HG03280 (cell line): Measurements from ENCODE around the gene LENG9.

Experiments
- ATAC-seq: cut with Tn5 transposase; IDR thresholded peaks from one replicate; pipeline ENCODE4 v1.9.1; 2021; ENCODE audit warnings: mild to moderate bottlenecking, moderate library complexity; ENCODE audit not compliant: unreplicated experiment

Gene LENG9

DNA sequence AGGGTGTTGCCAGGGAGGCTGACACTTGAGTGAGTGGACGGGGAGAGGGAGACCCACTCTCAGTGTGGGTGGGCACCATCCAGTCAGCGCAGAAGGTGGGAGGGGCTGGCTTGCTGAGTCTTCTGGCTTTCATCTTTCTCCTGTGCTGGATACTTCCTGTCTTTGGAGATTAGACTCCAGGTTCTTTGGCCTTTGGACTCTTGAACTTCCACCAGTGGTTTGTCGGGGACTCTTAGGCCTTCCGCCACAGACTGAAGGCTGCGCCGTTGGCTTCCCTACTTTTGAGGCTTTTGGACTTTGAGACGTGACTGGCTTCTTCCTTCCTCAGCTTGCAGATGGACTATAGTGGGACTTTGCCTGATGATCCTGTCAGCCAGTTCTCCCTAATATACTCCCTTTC lies 18.8 kb downstream of the LENG9 start:
- no peak for ATAC-seq

DNA sequence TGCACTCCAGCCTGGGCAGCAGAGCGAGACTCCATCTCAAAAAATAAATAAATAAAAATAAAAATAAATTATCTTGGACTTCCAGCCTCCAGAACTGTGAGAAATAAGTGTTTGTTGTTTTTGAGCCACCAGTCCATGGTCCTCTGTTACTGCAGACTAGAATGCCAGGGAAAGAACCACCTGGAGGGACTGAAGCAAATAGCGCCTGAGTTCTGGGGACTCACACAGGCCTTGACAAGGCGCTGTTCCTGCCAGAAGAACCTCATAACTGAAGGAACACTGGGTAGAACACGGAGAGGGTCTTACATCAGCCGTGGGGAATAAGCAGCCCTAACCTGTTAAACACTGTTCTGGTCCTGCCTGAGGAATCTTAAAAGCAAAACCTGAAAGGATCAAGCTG lies 22.9 kb downstream of the LENG9 start:
- ATAC-seq: no peak

DNA sequence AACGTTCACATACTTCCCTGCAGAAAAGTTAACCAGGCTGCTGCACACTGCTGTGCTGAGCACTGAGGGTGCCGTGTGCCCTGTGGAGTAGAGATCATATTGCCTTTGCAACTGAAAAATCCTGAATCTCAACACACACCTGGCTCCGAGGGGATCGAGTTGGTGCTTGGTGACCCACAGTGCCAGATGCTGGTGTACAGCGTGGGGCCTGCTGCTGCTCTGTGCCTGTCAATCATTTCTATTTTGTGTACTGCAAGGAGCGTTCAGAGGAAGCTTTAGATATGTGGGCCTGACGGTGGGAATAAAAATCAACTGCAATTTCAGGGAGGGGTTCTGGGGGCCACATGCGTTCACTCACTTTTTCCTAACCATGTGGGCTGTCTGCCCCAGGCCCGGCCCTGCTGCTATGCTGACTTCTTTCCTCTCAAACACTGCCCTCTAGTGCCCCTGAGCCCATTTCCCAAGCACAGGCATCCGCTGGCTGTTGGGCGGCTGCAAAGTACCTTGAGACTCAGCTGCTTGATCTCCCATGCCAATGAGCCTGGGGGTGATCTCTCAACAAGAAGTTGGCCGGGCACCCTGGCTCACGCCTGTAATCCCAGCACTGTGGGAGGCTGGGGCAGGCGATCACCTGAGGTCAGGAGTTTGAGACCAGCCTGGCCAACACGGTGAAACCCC lies 24.3 kb downstream of the LENG9 start:
- ATAC-seq: no peak

DNA sequence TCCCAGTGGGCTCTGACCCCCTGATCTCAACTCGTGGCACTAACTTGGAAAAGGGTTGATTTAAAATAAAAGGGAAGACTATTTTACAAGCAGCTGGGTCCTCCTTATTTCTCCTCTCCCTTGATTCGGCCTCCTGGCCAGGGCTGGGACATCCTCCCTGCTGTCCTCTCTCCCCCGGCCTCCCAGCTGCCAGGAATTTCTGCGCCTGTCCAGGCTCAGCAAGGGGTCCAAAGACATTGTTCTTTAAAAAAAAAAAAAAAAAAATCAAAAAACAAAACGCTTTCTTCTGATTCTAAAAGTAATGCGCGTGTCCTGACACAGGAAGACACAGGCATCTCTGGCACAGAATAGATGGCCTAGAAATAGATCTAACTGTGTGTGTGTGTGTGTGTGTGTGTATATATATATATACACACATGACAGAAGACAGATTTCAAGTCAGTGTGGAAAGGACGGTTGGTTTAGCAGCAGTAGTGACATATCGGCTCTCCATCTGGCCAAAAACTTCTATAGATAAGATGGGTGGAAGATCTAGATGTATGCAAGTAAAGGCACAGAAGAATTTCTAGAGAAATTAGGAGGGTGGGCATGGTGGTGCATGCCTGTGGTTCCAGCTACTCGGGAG lies 26.8 kb downstream of the LENG9 start:
- ATAC-seq: no peak

DNA sequence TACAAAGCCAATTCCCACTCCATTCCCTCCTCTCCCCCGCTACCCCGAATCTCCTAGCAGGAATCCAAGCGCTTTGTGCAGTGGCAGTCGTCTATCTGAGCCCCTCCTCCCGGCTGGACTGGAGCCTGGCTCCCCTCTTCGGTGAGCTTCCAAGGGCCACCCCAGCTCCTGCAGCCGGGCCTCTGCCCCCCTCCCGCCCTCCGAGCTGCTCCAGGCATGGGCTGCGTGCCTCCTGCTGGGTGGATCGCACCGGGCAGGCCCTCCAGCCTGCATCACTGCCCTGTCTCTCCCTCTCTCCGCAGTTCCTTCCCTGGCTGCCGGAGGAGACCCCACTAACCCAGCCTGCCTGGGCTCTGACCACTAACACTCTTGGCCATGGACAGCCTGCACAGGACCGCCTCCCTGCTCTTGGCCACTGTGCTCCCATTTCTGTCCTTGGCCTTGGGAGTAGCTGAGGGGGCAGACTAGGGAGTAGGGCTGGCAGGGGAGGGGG lies 27.5 kb downstream of the LENG9 start:
- no peak for ATAC-seq

DNA sequence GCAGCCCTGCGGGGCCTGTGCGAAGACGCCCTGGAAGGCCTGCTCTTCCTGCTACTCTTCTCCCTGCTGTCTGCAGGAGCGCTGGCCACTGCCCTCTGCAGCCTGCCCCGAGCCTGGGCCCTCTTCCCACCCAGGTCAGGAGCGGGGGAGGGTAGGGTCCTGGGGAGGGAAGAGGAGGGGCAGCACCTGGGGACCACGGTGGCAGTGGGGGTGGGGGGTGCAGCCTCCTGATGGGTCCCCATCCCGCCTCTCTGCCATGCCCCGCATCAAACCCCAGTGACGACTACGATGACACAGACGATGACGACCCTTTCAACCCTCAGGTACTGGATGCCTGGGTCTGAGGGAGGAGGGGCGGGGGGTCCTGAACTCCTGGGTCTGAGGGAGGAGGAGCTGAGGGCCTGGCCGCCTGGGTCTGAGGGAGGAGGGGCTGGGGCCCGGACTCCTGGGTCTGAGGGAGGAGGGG lies 28.0 kb downstream of the LENG9 start:
- ATAC-seq: no peak

DNA sequence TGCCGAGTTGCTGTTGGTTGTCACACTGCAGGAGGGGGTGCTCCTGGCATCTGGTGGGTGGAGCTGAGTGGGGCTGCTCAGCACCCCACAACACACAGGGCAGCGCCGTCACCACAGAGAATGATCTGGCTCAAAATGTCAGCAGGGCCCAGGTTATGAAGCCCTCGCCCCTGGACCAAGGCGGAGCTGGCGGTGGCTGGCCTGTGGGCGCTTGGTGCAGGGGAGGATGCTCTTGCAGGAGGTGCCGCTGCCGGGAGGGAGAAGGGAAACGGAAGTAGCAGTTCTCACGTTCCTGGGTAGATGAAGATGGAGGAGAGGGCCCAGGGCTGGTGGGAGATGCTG lies 28.7 kb downstream of the LENG9 start:
- ATAC-seq: no peak

DNA sequence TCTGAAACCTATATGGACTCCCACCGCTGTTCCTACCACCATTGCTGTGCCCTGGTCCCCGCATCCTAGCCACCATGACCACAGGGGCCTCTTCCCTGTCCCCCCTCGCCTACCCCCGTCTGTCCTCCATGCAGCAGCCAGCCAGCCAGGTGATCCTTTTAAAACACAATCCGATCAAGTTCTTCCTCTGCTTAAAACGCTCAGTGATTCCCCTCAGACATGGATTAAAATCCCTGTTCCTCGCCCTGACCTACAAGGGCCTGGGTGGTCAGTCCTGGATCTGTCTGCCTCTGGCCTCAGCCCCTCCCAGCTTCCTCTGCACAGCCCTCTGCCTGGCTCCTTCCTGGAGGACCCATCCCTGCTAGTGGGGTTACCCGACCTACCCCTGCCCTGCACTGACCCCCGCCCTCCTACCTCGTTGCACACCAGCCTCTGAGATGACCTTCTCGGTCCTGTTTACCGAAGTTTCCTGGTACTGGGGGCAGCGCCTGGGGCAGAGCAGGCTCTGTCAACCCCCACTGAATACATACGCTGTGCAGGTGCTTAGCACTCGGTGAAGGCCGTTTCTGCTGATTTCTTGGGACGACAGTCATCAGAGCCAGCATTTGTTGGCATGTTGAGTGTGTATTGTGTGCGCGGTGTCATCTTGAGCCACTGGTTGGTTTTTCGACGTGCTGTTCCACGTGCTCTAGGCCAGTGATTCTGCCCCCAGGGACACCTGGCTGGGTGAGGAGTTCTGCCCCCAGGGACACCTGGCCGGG lies 29.3 kb downstream of the LENG9 start:
- ATAC-seq: no peak

DNA sequence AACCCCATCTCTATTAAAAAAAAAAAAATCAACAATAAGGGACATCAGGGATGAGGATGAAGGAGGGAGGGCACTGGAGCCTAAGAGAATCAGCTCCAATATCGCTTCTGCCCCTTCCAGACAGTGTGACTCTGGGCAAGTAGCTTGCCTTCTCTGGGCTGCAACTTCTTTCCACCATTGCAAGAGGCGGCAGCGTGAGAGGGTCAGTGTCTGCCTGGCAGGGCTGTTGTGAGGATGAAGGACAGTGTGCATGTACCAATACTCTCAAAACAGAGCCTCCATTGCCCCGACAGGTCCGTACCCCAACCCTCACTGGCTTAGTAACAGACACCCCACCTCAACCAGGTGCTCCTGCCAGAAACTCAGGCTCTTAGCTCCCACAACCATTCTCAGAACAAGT lies 29.9 kb downstream of the LENG9 start:
- no peak for ATAC-seq

DNA sequence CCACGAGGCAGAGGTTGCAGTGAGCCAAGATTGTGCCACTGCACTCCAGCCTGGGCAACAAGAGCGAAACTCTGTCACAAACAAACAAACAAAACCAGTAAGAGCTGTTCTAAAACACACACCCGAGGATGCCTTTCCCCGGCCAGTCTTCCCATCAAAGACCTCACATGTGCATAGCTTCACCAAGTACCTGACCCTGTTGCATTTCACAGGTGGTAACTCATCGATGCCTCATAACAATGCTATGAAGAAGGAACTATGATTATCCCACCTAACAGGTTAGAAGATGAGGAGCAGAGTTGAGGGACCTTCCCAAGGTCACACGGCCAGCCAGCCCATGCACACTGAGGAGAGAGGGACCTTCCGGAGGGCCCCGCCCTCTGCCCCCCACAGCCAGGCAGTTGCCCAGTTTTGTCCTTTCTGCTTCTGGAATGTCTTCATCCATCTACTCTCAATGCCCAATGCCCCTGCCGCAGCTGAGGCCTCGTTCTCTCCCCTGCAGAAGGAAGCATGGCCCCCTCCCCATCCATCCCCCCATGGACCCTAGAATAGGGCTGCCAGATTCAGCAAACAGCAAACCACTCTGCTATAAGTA lies 31.3 kb downstream of the LENG9 start:
- ATAC-seq: no peak

DNA sequence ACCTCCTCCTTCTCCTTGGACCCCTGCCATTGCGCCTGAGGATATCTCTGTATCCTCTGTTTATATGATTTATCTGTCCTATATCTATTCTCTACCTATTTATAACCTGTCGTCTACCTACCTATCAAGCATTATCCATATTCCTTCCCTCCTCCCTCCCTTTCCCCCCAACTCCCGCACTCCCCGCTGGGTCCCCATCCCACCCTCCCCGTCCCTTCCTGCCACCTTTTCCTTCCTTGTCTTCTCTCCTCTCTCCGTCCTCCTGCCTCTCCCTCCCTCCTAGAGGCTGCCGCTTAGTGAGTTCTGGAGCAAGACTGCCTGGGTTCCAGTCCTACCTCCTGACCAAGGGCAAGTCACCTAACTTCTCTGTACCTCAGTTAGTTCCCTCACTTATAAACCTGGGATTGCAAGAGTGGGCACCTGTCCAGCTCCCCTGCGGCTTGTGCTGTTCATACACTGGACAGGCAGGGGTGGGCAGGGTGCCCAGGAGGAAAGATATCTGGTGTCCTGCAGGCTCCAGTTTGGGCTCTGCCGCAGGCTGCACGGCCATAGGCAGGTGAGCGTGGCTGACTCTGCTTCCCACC lies 32.2 kb downstream of the LENG9 start:
- no peak for ATAC-seq

DNA sequence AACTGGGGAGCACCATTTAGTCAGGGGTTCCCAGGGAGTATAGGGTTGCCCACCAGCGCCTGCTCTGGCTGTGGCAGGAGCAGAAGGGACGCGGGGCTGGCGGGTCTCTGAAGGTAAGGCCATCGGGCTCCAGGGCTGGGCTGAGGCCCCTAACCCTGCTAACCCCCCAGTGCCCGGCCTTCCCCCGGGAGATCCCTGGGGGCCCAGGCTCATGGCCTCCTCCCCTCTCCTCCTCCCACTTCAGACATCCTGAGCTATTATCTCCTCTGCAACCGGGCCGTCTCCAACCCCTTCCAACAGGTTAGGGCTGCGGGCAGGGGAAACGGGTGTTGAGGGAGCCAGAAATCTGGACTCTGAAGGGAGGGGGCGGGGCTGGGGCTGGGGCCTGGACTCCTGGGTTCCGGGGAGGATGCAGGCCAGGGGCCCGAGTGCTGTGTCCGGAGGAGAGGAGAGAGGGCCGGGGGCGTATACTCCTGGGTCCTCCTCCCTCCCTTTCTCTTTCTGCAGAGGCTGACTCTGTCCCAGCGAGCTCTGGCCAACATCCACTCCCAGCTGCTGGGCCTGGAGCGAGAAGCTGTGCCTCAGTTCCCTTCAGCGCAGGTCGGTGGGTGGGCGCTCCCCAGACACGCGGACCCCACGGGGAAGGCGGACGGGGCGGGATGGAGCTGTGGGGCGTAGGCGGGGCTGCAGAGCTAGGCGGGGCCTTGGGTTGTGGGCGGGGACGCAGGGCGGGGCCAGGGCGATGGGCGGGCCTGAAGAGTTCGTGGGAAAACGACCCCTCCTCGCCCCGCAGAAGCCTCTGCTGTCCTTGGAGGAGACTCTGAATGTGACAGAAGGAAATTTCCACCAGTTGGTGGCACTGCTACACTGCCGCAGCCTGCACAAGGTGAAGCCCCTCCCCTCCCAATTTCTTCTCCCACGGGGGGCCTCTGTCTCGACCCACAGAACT lies 33.0 kb downstream of the LENG9 start:
- no peak for ATAC-seq

DNA sequence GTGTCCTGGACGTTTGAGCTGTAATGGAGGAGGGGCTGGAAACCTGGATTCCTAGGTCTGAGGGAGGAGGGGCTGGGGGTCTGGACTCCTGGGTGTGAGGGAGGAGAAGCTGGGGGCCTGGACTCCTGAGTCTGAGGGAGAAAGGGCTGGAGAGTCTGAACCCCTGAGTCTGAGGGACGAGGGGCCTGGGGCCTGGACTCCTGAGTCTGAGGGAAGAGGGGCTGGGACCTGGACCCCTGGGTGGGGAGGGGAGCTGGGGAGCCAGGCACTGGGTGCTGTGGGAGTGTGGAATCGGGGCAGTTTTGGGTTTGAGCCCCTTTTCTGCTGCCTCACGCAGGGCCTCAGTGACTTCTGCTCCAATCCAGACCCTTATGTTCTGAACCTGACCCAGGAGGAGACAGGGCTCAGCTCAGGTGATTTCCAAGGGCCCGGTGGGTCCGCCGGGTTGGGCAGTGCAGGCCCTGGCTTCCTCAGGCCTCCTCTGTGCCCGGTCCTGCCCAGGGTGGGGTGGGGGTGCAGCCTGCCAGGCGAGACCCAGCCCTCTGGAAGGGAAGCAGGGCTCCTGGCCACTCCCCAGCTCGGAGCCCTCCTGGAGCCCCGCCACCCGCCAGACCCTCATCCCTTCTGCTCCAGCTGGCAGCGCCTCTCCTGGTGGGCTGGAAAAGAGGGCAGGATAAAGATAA lies 33.9 kb downstream of the LENG9 start:
- ATAC-seq: no peak

DNA sequence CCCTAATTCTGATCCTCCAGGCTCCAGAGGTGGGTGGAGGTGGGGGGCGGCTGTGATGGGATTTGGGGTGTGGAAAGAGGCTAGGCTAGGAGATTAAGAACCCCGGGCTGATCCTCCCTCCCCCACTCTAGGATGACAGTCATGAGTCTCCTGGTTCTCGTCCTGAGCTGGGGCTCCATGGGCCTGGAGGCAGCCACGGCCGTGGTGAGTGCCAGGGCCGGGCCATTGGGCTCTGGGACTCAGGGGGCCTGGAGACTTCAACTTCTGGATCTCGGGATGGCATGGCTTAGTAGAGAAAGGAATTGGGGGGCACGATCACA lies 34.4 kb downstream of the LENG9 start:
- ATAC-seq: no peak

DNA sequence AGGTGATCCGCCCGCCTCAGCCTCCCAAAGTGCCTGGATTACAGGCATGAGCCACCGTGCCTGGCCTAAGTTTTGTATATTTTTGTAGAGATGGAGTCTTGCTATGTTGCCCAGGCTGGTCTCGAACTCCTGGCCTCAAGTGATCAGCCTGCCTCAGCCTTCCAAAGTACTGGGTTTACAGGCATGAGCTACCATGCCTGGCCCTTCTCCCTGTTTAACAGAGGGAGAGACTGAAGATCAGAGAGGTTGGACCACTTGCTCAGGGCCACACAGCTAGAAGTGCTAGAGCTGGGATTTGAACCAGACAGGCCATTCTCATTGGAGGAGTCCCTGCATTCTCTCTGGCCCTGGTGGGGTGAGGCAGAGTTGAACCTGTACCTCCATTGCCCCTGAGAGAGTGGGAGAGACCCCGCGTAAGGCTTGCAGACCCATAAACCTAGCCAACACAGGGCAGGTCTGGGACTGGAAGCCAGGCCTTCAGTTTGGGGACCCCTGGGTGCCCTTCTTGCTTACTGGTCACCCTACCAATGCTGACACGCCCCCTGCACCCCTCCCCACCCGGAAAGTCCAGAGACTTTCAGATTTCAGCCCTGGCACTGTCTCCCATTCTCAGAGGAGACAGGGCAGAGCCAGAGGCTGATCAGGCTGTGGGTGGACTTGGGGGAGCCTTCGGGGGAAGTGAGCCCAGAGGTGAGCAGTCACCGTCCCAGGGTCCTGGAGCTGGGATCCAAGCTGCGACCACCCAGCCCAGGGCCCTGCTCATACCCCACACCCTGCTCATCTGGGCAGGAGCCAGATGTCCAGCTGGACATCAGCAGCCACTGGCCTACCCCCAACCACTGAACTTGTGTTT lies 35.0 kb downstream of the LENG9 start:
- ATAC-seq: no peak

DNA sequence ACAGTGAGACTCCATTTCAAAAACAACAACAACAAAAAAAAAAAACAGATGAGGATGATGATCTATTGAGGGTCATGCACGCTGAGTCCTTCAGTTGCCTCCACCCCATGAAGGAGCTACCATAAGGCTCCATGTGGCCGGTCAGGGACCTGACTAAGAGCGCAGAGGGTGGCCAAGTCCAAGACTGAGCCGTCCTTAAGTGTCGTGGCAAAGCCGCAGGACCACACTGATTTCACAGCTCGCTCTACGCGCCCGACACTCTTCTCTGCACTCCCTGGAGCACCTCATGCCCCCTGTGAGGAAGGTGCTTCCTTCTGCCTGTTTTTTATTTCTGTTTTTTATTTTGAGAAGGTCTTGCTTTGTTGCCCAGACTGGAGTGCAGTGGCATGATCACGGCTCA lies 36.0 kb downstream of the LENG9 start:
- ATAC-seq: no peak

DNA sequence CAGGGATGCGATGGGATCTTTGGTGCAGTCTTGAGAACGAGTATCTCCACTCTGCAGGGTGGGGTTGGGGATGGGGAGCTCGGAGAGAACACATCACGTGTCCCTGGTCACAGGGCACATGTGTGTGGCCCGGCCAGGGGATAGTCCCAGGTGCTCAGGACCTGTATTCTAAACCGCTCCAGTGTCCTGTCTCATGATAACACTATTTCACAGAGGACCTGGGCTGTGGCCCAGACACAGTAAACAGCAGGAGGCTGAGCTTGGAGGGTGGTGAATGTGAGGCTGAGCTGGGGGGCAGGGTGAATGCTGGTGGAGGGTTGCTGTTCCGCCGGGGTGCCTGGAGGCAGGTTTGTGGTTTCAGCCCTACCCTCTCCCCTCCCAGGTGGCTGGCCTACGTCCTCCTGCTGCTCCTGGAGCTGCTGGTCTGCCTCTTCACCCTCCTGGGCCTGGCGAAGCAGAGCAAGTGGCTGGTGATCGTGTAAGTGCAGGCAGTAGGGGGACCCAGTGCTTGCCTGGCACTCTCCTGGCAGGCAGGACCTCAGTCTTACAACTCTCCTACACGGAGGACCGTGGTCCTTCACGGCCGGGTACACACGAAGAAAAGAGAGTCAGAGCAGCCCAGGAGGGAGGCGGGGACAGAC lies 37.2 kb downstream of the LENG9 start:
- no peak for ATAC-seq

DNA sequence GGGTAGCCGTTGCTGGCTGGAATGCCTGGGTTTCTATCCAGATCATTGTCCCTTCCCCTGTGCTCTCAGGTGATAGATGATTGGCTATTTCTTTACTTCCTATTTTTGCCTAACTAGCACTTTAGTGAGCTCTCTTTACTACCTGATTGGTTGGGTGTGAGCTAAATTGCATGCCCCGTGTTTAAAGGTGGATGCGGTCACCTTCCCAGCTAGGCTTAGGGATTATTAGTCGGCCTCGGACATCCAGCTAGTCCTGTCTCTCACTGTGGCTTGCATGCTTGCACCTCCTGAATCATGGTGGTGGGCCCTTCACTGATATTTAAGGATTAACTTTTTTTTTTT lies 38.2 kb downstream of the LENG9 start:
- no peak for ATAC-seq
